Measurements from ENCODE around the gene DSCAML1.

GRCh38 chr11:117819096-117820040 lies 22.4 kb upstream of the DSCAML1 start:
- TF ChIP-seq EZH2 (IDR thresholded peaks at IDR 0.05; ENCODE audit: insufficient read depth, poor library complexity, severe bottlenecking) = no peak
- no peak for TF ChIP-seq EZH2phosphoT487 (IDR thresholded peaks at IDR 0.05; ENCODE audit: insufficient read depth, low read depth)
